Ishikawa (cell line): ENCODE results near the gene UBA1.

Experiments
- CEBPB ChIP-seq: IDR thresholded peaks from 2 replicates; pipeline ENCODE4 v1.6.1; 2012
- CREB1 ChIP-seq: IDR thresholded peaks from 2 replicates; pipeline ENCODE4 v1.6.1; 2012; ENCODE audit warnings: low read depth
- EGR1 ChIP-seq: IDR thresholded peaks from 2 replicates; pipeline ENCODE4 v1.6.1; 2012
- EP300 ChIP-seq: IDR thresholded peaks from 2 replicates; pipeline ENCODE4 v1.6.1; 2012; ENCODE audit warnings: borderline replicate concordance
- FOXM1 ChIP-seq: IDR thresholded peaks from 2 replicates; pipeline ENCODE4 v1.6.1; 2012; ENCODE audit warnings: low read depth, borderline replicate concordance
- MAX ChIP-seq: IDR thresholded peaks from 2 replicates; pipeline ENCODE4 v1.6.1; 2012
- NFIC ChIP-seq: IDR thresholded peaks from 2 replicates; pipeline ENCODE4 v1.6.1; 2012
- RAD21 ChIP-seq: IDR thresholded peaks from 2 replicates; pipeline ENCODE4 v1.6.1; 2012; ENCODE audit warnings: low read depth
- REST ChIP-seq: IDR thresholded peaks from 2 replicates; pipeline ENCODE4 v1.6.1; 2012; ENCODE audit warnings: low read depth, mild to moderate bottlenecking
- TAF1 ChIP-seq: IDR thresholded peaks from 2 replicates; pipeline ENCODE4 v1.6.1; 2012; ENCODE audit warnings: low read depth, mild to moderate bottlenecking
- TCF12 ChIP-seq: IDR thresholded peaks from 2 replicates; pipeline ENCODE4 v1.6.1; 2012; ENCODE audit warnings: low read depth
- TEAD4 ChIP-seq: IDR thresholded peaks from 2 replicates; pipeline ENCODE4 v1.6.1; 2012
- USF1 ChIP-seq: IDR thresholded peaks from 2 replicates; pipeline ENCODE4 v1.6.1; 2012
- YY1 ChIP-seq: IDR thresholded peaks from 2 replicates; pipeline ENCODE4 v1.6.1; 2012; ENCODE audit warnings: low read depth
- ZBTB7A ChIP-seq: IDR thresholded peaks from 2 replicates; pipeline ENCODE4 v1.6.1; 2012; ENCODE audit warnings: low read depth

UBA1 gene

DNA sequence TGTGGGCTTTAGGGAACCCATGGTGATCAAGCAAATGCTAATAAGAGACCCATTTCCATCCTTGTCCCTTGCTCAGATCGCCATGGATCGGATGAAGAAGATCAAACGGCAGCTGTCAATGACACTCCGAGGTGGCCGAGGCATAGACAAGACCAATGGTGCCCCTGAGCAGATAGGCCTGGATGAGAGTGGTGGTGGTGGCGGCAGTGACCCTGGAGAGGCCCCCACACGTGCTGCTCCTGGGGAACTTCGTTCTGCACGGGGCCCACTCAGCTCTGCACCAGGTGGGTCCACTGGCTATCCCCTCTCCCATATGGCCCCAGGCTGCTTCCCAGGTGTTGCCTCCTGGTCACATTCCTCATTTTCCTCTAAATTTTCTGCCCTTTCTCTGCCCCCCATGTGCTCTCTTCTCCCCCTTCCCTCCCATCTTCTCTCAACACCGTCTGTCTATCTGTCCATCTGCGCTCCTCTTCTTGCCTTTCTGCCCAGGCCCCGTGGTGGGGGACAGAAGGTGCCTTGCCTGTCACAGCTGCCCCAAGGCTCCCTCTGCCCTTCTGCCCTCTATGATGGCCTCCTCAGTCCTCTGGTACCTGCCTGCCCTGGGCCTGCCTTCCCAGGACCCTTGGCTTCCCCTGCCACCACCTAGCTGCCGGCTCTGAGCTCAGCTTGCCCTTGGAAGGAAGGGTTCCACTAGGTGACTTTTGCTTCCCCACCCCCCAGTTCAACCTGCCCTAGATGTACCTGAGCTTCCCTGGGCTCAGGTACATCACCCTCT is 30.0 kb downstream of the UBA1 start:
- TF ChIP-seq TAF1 (no peak), MAX (no peak), CREB1 (no peak), RAD21 (no peak), TCF12 (no peak)

DNA sequence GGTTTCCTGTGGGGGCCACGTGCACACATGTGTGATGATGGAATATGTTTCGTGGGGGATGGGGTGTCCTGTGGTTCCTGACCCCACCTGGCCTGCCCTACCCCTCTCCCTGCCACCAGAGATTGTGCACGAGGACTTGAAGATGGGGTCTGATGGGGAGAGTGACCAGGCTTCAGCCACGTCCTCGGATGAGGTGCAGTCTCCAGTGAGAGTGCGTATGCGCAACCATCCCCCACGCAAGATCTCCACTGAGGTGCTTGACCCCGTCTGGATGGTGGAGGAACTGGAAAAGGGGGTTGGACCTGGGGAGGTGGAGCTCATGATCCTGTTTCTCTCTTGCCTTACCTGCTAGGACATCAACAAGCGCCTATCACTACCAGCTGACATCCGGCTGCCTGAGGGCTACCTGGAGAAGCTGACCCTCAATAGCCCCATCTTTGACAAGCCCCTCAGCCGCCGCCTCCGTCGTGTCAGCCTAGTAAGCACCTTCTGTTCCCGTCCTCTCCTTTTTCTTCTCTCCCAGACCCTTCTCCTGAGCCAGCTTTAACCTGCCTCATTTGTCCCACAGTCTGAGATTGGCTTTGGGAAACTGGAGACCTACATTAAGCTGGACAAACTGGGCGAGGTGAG is 30.8 kb downstream of the UBA1 start:
- TF ChIP-seq REST: no peak

GRCh38 chrX:47224896-47225290 is 31.3 kb downstream of the UBA1 start:
- TF ChIP-seq REST: no peak
- TF ChIP-seq YY1: no peak
- no peak for TF ChIP-seq ZBTB7A
- TF ChIP-seq EGR1: no peak
- TF ChIP-seq TCF12: no peak
- no peak for TF ChIP-seq EP300
- no peak for TF ChIP-seq RAD21
- TF ChIP-seq MAX: no peak
- no peak for TF ChIP-seq NFIC
- no peak for TF ChIP-seq TEAD4
- no peak for TF ChIP-seq CREB1

- TF ChIP-seq TAF1: no peak
- no peak for TF ChIP-seq EP300
- TF ChIP-seq RAD21: no peak
Measured at GRCh38 chrX:47226071-47226470, 32.4 kb downstream of the UBA1 start.

GRCh38 chrX:47226531-47227333 is 33.1 kb downstream of the UBA1 start:
- no peak for TF ChIP-seq EGR1
- no peak for TF ChIP-seq CREB1
- TF ChIP-seq NFIC: no peak
- TF ChIP-seq TCF12: no peak
- TF ChIP-seq RAD21: no peak
- no peak for TF ChIP-seq CEBPB
- TF ChIP-seq EP300: no peak
- no peak for TF ChIP-seq TEAD4
- no peak for TF ChIP-seq MAX
- TF ChIP-seq USF1: no peak
- TF ChIP-seq FOXM1: no peak
- TF ChIP-seq TAF1: no peak

GRCh38 chrX:47227334-47227583 is 33.6 kb downstream of the UBA1 start:
- TF ChIP-seq RAD21 (no peak), TEAD4 (no peak), MAX (no peak), TAF1 (no peak), EGR1 (no peak), CREB1 (no peak), CEBPB (no peak), REST (no peak), YY1 (no peak), TCF12 (no peak)
